Uterus (tissue), 2 donors: ENCODE measurements around the gene STRA6.

Source experiments
- POLR2A ChIP-seq, 2 donors: fragments of 450-650 bp; IDR thresholded peaks; one replicate each; pipeline ENCODE4 v1.6.1; 2016; ENCODE audit warnings: antibody characterized with exemption in 2 of 2, mild to moderate bottlenecking in 1 of 2, moderate library complexity in 1 of 2
- TF ChIP-seq, protein P1 (sequence below), 4 experiments: fragments of 200-600 bp in 2 of 4; fragments of 450-650 bp in 2 of 4; sonication (generic) in 2 of 4; IDR thresholded peaks; one replicate each; pipeline ENCODE4 v1.5.1; 2016 to 2019; ENCODE audit warnings: antibody characterized with exemption in 4 of 4, mild to moderate bottlenecking in 2 of 4, moderate library complexity in 1 of 4

DNA sequence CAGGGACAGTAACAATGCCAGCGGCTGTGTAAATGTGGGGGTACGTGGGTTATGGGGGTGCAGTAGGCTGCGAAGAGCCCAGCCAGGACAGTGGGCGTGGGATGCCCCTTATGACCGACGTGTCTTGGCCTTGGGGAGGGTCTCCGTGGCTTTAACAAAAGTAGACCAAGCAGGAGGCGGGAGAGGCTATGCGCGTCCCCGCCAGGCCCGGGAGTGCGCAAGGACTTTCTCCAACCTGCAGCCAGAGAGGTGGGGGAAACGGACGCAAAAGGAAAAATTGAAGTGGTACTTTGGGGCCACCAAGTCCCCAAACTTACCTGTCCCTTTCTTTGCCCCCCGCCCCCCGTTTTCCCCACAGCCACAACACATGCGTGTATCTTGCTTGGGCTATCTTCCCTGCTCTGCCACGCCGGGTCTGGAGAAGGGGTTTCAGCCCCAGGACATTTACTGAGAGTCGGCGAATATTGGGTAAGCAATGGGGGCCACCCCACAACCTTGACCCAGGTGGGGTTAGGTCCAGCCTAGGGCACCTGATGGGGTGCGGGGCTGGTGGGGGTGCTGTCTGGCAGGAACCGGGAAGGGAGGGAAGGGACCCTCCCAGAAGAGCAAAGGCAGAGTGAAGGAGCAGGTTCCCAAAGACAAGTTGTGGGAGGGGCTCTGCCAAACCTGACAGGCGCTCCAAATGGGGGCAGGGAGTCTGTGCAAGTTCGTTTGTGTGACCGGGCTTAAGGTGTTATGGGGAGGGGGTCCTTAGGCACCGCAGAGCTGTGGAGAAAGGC lies 71.5 kb downstream of the STRA6 start:
- TF ChIP-seq, protein P1, sequence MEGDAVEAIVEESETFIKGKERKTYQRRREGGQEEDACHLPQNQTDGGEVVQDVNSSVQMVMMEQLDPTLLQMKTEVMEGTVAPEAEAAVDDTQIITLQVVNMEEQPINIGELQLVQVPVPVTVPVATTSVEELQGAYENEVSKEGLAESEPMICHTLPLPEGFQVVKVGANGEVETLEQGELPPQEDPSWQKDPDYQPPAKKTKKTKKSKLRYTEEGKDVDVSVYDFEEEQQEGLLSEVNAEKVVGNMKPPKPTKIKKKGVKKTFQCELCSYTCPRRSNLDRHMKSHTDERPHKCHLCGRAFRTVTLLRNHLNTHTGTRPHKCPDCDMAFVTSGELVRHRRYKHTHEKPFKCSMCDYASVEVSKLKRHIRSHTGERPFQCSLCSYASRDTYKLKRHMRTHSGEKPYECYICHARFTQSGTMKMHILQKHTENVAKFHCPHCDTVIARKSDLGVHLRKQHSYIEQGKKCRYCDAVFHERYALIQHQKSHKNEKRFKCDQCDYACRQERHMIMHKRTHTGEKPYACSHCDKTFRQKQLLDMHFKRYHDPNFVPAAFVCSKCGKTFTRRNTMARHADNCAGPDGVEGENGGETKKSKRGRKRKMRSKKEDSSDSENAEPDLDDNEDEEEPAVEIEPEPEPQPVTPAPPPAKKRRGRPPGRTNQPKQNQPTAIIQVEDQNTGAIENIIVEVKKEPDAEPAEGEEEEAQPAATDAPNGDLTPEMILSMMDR (IDR thresholded peaks at IDR 0.05) = no peak
- no peak for TF ChIP-seq POLR2A (IDR thresholded peaks at IDR 0.05)
